NCI-H524 (cell line): Measurements from ENCODE around the gene ITGA2.

Experiments used
- DNase-seq, 2 experiments: peaks; one replicate each; lab custom pipeline; 2025; lab: John Stamatoyannopoulos, UW

Gene ITGA2

DNA sequence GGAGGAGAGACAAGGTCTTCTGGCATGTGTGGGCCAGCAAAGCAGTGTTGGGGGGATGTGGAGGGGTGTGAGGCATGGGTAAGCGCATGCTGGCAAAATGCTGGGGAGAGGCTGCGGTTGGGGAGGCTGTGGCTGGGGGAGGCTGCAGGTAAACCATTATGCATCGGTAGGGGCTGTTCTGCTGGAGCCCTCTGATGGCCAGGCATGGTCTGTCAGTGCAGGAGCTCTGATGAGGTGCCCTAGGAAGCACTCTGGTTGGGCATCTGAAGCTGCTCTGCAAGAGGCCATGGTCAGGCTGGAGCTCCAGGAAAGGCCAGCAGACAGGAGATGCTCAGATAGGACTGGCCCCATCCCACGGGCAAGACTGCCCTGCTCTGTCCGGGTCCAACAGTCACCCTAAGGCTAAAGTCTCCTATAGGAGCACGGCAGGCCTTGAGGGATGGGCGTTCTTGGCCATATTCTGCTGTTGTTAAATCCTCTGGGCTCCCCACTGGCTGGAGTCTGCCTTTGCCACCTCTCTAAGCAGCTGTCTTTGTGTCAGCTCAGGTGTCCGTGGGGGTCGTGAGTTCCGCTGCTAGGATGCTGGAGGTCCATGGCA is 28.7 kb downstream of the ITGA2 start:
- DNase-seq: no peak

DNA sequence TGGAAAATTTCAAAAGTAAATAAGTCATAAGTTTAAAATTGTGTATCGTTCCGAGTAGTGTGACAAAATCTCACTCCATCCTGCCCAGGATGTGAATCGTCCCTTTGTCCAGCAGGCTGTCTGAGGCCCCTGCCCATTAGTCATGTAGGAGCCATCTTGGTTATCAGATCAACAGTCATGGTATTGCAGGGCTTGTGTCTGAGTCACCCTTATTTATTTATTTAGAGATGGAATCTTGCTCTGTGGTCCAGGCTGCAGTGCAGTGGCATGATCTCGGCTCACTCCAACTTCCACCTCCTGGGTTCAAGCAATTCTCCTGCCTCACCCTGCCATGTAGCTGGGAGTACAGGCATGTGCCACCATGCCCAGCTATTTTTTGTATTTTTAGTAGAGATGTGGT is 30.2 kb downstream of the ITGA2 start:
- DNase-seq: no peak

DNA sequence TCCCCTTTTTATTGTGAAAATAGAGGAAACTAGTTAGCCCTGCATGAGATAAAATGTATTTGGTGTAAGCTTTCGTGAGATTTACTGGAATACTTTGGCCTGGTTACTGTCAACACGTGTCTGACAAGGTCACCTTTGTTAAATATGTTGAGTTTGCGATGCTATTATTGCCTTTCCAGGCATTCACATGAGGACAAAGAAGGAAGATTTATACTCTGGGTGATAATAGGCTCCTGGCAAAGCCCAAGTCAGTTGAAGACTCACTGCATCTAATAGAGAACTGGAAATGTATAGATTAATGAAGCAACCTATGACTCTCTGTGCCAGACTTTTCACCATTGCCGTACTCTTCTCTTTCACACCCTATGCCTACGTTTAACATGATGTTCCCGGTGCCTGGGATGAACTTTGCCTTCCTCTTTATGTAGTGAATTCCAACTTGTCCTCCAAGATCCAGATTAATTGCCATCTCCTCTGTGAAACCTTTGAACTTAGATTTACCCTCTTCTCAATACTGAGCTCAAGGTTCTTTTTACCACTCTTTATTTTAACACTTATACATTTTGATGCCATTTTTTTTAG is 33.9 kb downstream of the ITGA2 start:
- DNase-seq: no peak

DNA sequence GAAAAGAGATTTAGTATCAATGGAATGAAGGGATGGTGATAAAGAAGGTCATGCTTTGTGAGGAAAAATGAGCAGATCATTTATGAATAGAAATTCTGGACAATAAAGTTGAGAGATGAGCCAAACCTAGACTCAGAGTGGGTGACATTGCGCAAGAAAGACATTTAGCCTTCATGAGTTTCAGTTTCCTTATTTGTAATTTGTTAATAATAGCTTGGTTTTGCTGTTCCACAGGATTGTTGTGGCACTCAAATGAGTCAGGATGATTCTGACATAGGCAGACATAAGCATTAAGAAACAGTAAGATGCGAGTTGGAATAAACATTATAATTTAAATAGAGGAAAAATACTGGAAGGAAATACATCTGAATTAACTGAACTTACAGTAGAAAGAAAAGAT is 34.8 kb downstream of the ITGA2 start:
- DNase-seq: no peak

DNA sequence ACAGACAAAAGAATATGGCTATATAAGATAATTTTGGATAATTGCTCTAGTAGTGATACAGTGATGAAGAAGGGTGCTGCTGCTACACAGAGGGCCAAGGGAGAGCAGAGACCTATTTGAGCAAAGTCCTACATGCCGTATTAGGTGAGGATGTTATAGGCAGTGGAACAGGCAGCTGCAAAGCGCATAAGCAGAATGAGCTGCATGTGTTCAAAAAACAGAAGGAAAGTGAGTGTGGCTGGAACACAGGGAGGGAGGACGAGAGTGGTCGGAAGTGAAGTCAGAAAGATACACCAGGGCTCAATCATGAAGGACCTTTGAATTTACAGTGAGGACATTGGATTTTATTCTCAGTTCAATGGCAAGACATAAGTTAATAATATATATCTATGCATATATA is 35.4 kb downstream of the ITGA2 start:
- no peak for DNase-seq

DNA sequence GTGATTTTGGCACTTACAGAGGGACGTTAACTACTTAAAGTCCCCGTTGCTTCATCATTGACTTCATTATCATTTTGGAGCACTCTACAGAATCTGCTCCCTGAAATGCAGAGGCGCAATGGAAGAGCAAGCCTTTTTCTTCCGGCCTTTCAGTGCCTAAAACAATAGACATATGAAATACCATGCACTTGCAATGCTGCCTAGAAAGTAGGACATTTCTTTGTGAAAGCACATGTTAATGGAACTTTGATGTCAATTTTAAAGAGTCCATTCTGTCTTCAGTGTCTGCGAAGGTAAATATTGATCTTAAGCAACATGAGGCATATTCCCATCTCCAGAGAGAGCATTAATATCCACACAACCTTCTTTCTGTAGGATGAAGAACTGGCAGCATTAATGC is 36.3 kb downstream of the ITGA2 start:
- DNase-seq: no peak

DNA sequence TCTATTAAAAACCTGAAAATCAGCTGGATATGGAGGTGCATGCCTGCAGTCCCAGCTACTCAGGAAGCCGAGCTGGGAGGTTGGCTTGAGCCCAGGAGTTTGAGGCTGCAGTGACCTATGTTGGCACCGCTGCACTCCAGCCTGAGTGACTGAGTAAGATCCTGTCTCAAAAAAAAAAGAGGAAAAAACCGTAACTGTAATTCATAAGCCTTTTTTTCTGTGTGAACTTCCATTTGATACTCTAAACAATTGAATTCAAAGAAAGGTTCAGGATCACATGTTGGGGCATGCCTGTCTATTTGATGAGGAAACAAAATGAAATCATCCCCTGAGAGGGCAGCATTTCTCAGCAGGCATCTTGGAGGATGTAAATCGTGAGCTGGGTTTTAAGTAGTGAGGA is 38.8 kb downstream of the ITGA2 start:
- DNase-seq: no peak

DNA sequence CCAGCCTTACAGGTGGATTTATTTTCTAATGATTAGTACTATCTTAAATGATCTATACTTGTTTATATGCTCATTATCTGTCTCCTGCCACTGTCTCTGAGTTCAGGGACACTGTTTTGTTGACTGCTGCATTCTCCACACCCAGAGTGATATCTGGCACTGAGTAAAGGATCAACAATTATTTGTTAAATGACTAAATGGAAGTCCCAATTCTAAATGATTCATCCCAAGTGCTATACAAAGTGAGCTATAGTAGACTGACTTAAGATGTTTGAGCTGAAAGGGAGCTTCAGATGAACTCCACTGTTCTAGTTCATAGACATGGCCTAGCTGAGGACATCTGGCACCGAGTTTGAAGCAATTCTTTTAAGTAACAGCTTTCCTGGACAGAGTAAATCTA is 40.5 kb downstream of the ITGA2 start:
- DNase-seq: no peak

DNA sequence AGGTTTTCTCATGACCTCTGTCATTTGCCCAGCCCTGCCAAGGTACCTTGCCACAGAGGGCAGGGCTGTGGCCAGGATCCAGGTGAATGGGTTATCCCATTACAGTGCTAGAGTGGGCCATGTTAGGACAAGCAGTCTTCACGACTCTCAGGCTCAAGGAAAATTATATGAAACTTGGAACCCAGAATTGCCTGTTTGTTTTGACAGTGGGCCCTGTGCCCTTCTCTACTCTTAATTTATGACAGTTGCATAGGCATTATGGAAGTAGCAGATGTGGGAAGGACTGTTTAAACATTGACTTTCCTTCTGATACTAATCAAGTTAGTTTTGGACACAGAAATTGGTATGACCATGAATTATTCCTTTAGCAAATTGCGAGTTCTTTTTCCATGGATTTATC is 41.7 kb downstream of the ITGA2 start:
- no peak for DNase-seq

DNA sequence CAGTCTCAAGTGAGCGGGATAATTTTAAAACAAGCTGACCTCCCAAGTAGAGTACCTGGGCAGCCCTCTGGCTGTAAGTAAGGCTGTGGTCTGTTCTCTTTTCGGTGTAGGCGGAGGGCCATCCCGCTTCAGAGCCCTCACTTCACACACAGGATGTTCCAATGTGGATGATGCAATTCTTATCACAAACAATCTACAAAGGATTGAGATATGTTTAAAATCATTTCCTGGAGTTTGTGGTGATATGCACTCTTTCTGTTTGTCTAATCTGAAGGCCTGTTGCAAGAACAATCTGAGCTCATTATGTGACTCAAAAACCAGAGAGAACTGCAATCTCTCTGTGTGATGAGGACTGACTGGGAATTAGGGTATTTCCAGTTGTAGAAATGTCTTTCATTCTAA is 42.5 kb downstream of the ITGA2 start:
- no peak for DNase-seq

DNA sequence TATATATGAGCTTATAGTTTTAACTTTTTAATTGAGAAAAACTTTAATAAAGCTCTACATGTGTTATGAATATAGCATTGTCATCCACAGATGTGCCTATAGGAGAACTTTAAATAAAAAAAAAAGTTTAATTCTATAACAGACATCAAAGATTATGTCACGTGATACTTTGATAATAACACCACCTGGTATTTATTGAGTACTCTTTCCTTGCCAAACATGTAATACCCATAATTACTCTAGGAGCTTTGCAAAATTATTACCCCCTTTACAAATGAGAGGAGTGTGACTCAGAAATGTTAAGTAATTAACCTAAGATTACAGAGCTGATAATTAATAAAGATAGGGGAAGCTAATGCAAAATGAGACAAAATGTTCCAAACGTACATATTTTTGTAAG is 43.0 kb downstream of the ITGA2 start:
- DNase-seq: no peak

DNA sequence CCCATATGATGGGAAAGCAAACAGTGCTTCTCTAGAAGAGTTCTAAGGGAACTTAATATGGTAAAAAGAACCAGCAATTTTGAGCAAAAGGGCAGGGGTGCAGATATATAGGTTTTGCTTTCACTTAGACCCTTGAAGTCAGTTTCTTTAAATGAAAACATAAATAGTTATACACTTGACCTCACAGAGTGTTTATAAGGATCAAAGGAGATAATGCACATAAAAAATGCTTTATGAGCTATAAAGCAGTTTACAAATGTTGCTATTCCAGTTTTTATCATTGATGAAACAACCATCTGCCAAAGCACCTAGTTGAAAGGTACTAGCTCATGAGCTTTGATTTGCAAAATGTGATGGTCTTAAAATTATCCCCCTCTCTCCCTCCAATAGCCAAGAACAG is 45.7 kb downstream of the ITGA2 start:
- no peak for DNase-seq

DNA sequence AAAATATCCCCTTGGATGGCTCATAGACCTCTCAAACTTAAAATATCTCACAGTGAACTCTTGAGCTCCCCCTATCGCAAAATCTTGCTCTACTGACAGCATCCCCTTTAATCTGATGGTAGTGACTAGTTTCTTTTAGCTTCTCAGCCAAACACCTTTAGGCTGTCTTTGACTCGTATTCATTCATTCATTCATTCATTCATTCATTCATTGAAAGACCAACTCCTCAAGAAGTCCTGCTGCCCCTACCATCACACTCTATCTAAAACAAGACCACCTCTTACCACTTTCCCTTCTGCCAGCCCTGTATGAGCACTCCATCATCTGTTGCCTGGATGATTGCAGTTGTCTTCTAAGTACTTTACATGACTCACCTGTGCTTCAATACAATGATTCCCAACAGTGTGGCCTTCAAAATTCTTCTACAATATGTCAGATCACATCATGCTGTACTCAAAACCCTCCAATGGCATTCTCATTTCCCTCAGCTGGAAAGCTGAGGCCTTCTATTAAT is 46.8 kb downstream of the ITGA2 start:
- DNase-seq: no peak

DNA sequence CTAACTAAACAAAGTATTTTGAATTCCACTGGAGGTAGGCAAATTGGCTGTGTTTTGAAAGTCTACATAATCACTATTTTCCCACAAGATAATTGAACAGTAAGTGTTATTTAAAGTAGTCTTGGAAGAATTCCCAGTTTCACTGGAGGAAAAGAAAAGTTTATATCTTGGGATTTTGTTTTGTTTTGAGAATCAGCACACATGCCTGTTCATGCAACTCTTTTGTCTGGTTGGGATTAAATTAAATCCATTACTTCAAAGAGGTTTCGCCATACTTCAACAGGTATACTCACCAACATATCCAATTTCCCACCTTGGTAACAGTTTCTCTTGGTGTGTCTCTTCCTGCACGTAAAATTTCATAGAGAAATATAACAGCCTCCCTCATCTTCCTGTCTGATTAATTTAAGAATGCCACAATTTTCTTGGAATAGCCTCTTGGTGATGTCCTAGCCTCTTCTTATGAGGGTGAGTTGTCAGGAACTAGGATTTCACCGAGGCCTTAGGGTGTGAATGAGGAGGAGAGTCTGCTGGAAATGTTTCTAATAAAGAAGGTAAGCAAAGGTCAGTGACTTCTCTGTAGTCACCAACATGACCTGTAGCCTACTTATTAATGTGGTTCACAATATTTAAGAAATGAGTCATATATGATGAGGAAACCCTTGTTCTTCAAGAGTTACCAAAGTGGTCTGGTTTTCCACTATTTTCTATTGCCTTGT is 48.1 kb downstream of the ITGA2 start:
- no peak for DNase-seq

DNA sequence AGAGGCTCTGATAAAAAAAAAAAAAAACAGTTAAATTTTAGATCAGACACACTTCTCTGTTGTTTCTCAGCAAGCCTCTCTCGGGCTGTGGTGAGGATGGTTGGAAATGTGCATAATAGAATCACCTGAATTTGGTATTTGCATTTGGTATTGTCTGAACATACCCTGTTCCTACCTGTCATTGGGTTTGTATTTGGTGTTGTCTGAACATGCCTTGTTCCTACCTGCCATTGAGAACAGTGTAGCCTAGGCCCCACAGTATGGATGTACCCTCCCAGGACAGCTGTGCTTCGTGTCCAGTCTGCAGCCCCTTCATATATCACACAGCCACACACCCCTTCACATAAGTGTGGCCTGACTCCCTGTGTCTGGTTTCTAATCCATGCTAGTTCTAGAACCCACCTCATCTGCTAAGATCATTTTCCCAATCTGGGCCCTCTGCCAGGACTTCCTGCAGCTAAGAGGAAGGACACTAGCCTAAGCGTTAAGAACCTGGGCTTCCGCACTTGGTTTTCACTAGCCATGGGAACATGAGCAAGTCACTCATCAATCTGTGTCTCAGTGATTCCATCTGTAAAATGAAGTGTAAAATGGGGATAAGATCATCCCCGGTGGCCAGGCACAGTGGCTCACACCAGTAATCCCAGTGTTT is 49.2 kb downstream of the ITGA2 start:
- no peak for DNase-seq

DNA sequence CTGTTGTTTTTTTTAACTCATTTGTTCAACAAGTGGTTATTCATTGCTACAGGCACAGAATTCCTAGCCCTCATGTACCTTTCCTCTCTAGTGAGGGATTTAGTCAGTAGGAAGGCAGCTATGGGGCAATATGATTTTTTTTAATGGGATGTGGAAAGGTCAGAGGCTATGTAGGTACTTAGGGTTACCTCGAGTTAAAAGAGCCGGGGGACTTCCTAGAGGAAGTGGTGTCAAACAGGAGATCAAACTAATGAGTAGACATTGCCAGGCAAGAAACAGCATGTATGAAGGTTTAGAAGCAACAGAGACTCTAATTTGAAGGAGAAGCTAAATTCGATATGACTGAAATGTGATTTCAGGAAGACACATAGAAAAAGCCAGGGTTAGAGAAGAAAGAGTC is 50.7 kb downstream of the ITGA2 start:
- DNase-seq: no peak

DNA sequence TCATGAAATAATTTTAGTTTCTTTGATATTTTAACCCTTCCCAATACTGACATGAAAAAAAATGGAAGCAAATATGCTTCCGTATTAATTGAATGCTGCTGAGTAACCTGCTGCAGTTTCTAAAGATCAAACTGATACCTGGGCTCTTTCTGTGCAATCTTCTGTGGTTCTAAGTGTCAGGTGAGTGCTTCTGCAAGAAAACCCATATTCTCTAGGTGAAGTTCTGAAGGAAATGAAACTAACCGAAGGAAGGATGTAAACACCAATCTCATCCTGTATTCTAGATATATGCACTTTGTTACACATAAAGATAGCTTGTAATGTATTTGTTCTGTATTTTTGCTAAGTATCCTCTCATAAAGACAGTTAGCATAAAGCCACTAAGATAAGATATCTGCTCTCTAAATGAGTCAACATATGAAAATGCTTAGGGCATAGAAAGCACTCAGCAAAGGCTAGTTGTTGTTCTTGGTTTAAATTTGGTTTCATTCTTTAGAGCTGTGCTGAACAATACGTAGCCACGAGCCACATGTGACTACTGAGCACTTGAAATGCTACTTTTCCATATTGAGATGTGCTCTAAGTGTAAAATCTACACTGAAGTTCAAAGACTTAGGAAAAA is 52.0 kb downstream of the ITGA2 start:
- DNase-seq: no peak

DNA sequence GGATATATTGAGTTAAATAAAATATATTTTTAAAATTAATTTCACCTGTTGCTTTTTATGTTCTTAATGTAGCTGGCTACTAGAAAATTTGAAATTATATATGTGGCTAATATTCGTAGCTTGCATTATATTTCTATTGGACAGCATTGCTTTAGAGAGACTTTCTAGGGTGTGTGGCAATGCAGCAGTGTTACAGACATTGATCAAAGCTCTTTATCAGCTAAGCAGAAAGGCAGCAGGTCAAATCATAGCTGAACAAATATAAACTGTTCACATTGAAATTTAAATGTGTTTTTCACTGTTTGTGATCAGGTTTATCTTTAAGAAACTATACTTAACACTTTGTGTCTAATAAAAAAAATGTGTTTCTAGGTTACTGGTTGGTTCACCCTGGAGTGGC is 52.6 kb downstream of the ITGA2 start:
- no peak for DNase-seq

DNA sequence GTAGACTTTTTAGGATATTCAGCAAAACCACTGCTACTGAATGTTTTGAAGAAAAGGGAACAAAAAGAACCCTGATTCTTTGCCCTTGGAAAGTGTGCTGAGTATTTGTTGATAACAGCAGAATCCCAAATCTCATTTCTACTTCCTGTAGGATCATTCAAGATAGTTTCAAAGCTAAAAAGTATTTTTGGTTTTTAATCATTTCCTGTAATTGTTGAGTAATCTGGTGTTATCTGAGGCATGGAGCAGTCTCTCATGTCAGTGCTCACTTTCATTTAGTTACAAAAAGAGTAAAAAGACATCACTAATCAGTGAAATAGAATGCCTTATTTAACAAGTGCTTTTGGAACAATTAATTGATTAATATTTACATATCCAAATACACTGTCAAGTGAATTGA is 56.1 kb downstream of the ITGA2 start:
- no peak for DNase-seq

DNA sequence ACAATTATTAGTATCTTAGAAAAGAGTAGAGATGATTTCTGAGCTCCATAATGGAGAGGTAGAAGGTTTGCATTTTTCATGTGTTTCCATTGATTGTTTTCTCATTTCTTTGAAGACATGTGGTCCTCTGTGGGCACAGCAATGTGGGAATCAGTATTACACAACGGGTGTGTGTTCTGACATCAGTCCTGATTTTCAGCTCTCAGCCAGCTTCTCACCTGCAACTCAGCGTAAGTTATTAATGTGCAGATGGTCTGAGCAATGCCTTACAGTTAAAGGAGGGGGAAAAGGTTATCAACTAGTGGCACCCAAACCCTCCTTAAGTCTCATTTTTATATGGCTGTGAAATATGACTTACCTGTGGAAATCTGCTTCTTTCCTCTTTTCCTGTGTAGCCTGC is 59.1 kb downstream of the ITGA2 start:
- DNase-seq: no peak

DNA sequence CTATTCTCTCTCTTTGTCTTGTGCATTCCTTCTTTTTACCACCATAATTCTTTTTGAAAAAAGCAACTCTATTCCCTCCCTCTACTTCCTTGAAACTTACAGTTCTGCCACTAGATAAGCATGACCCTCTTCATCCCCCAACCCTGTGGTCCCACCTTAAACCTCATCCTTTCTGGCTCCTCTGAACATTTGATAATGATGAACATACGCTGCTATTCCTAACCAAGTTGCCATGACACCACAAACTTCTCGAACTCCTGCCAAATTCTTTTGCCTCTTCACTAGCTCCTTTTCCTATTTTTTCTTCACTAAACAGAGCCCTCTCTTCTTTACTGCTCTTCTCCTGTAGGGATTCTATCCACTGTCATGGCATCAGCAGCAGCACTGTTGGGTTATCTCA is 63.3 kb downstream of the ITGA2 start:
- no peak for DNase-seq

DNA sequence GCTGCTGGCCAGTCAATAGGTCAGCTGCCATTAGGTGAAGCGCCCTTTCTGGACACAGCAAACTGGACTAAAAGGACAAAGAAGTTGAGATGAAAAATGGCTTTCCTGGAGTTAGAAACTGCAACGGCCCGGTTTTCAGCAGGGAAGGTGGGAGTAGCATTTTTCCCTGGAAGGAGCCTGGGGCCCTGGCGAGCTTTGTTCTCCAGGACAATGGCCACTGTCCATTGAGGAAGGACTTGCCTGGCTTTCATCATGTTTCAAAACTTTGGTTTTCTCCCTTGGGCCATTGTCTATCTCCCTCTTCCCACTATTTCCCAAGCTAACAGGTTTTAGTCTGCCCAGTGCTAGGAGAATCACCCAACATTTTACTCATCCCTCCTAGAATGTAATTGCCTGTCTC is 64.2 kb downstream of the ITGA2 start:
- DNase-seq: no peak

DNA sequence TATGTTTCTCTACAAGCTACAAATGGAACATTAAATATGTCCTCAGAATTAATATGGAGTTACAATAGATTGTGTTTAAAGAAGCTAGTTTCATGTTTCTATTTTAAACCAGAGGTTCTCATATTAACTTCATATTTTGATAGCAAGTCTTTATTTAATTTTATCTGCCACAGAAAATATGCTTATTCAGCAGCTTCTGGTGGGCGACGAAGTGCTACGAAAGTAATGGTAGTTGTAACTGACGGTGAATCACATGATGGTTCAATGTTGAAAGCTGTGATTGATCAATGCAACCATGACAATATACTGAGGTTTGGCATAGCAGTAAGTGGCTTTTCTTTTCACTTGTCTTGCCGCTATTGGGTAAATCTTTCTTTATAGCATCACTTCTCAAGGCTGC is 66.2 kb downstream of the ITGA2 start:
- no peak for DNase-seq
